CD4-positive, alpha-beta T cell treated with Interleukin-10 for 1 hour (primary cell): Measurements from ENCODE around the gene CAV3.
"Not testable (repeated sequence)": the region's sequence is repeated elsewhere in the genome, so short reads cannot be mapped to it uniquely, and the experiment has no call there.

ENCODE experiments used
- DNase-seq: peaks from one replicate; pipeline ENCODE4 v3.0.0-alpha.2; 2020

The CAV3 gene

GRCh38 chr3:8733332-8734094 lies at the start of gene CAV3:
TSS of gene CAV3 (plus strand) at chr3:8733802. CDS start at chr3:8733877, 75 bp downstream.
- DNase-seq = no peak

GRCh38 chr3:8684992-8685391 lies 48.6 kb upstream of the CAV3 start:
- not testable (repeated sequence) for DNase-seq

GRCh38 chr3:8691295-8691694 lies 42.3 kb upstream of the CAV3 start:
- DNase-seq = not testable (repeated sequence)

GRCh38 chr3:8702560-8702959 lies 31.0 kb upstream of the CAV3 start:
- no peak for DNase-seq

GRCh38 chr3:8705575-8705974 lies 28.0 kb upstream of the CAV3 start:
- no peak for DNase-seq

- DNase-seq = no peak
Measured at GRCh38 chr3:8709287-8709686, 24.3 kb upstream of the CAV3 start.

- DNase-seq = no peak
Measured at GRCh38 chr3:8709801-8710507, 23.6 kb upstream of the CAV3 start.

GRCh38 chr3:8712045-8712907 lies 21.3 kb upstream of the CAV3 start:
- DNase-seq = peak; percentile 4

GRCh38 chr3:8712908-8713255 lies 20.7 kb upstream of the CAV3 start:
- DNase-seq = no peak

GRCh38 chr3:8713901-8714759 lies 19.5 kb upstream of the CAV3 start:
- no peak for DNase-seq

- DNase-seq = not testable (repeated sequence)
Measured at GRCh38 chr3:8715757-8716156, 17.8 kb upstream of the CAV3 start.

- no peak for DNase-seq
Measured at GRCh38 chr3:8722808-8723207, 10.8 kb upstream of the CAV3 start.

GRCh38 chr3:8723612-8724011 lies 10.0 kb upstream of the CAV3 start:
- no peak for DNase-seq

- DNase-seq = no peak
Measured at GRCh38 chr3:8724108-8724752, 9.4 kb upstream of the CAV3 start.

- no peak for DNase-seq
Measured at GRCh38 chr3:8727605-8728512, 5.7 kb upstream of the CAV3 start.

- no peak for DNase-seq
Measured at GRCh38 chr3:8729479-8729878, 4.1 kb upstream of the CAV3 start.

- DNase-seq = no peak
Measured at GRCh38 chr3:8730656-8731055, 2.9 kb upstream of the CAV3 start.

GRCh38 chr3:8732413-8732812 lies 1.2 kb upstream of the CAV3 start:
- no peak for DNase-seq

GRCh38 chr3:8734137-8734878 lies 706 bp downstream of the CAV3 start:
- DNase-seq = no peak

GRCh38 chr3:8734908-8735307 lies 1.3 kb downstream of the CAV3 start:
- no peak for DNase-seq
